ENCODE data around the gene RPTOR.

The RPTOR gene

DNA sequence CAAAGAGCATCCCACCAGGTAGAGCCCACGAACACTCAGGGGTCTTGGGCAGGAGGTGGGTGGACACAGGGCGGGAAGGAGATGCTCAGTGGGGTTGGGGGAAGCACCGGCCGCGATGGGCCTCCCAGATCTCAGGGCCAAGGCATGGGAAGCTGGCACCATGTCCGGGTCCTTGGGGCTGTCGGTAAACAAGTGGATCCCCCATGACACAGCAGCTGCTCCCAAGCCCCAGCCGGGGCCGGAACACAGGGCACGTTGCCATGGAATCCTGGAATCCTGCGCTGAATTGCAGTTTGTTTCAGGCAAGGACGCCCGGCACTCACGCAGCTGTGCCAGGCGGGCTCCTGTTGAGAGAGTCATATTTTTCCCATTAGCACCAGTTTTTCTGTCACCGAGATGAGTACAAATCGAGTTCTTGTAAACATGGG lies 424.0 kb downstream of the RPTOR start:
- peaks cover 27% of the 10 kb centered on the region for H3K36me3 ChIP-seq (ENCODE audit: insufficient read depth, low read length)
- no peaks in the 10 kb centered on the region for H3K79me2 ChIP-seq (ENCODE audit: insufficient read depth, low read length)
- H3K27me3 ChIP-seq (ENCODE audit: insufficient read depth, low read length), result no peaks in the 10 kb centered on the region
- H3K4me3 ChIP-seq (ENCODE audit: low read depth, low read length, poor library complexity, severe bottlenecking), result no peak overlapping the region
- H3K27ac ChIP-seq (ENCODE audit: low read depth, low read length, poor library complexity, severe bottlenecking), result no peak overlapping the region
- H3K4me1 ChIP-seq (ENCODE audit: insufficient read depth, low read length, severe bottlenecking), result peaks cover 9% of the 10 kb centered on the region
- H3F3A ChIP-seq (ENCODE audit: insufficient read depth, low read length), result no peaks in the 10 kb centered on the region
- no peak overlapping the region for H3K4me2 ChIP-seq (ENCODE audit: low read length)
- no peak overlapping the region for H2AFZ ChIP-seq (ENCODE audit: low read length)
- H3K9ac ChIP-seq (ENCODE audit: low read length), result no peak overlapping the region
- no peaks in the 10 kb centered on the region for H4K20me1 ChIP-seq (ENCODE audit: insufficient read depth, low read length)
- no peaks in the 10 kb centered on the region for H3K9me2 ChIP-seq (ENCODE audit: low read depth, low read length)
- TF ChIP-seq EZH2 (IDR thresholded peaks at IDR 0.05; ENCODE audit: borderline replicate concordance, low read length) (no peak), CTCF (IDR thresholded peaks at IDR 0.05; ENCODE audit: low read length) (no peak)
- H3K9me3 ChIP-seq (ENCODE audit: low read length), result no peaks in the 10 kb centered on the region

DNA sequence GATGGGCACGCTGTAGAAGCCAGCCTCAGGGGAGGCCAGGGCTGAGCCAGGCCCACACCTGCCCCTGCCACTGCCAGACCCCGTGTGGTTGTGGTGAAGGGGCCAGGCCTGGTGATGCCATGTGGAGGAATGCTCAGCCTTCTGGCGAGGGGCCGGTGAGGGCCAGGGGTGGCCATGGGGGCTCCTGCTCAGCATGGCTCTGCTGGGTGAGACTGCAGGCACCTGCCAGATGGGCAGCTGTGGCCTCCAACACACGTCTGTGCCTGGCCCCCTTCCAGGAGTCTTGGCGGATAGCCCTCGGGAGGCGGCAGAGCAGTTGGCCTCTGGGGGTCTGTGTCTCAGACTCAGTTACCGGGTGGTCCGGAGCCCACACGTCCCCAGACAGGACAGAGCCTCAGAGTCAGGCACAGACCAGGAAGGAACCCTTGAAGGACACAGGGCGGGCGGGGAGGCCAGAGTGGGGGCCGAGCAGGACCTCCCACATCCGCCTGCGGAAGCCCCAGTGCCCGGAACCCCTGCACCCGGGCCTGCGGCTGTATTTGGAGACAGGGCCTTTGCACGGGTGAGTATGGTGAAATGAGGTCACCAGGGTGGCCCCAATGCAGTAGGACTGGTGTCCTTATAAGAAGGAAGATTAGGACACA lies 424.5 kb downstream of the RPTOR start:
- no peak overlapping the region for H3K27ac ChIP-seq (ENCODE audit: low read depth, low read length, poor library complexity, severe bottlenecking)
- no peak overlapping the region for H3K4me3 ChIP-seq (ENCODE audit: low read depth, low read length, poor library complexity, severe bottlenecking)
- peaks cover 9% of the 10 kb centered on the region for H3K4me1 ChIP-seq (ENCODE audit: insufficient read depth, low read length, severe bottlenecking)
- H3K9me3 ChIP-seq (ENCODE audit: low read length), result no peaks in the 10 kb centered on the region
- H3K79me2 ChIP-seq (ENCODE audit: insufficient read depth, low read length), result no peaks in the 10 kb centered on the region
- no peaks in the 10 kb centered on the region for H4K20me1 ChIP-seq (ENCODE audit: insufficient read depth, low read length)
- H3K9me2 ChIP-seq (ENCODE audit: low read depth, low read length), result no peaks in the 10 kb centered on the region
- H3K4me2 ChIP-seq (ENCODE audit: low read length), result no peak overlapping the region
- H3K36me3 ChIP-seq (ENCODE audit: insufficient read depth, low read length), result peaks cover 22% of the 10 kb centered on the region
- TF ChIP-seq EZH2 (IDR thresholded peaks at IDR 0.05; ENCODE audit: borderline replicate concordance, low read length) (no peak), CTCF (IDR thresholded peaks at IDR 0.05; ENCODE audit: low read length) (no peak)
- no peaks in the 10 kb centered on the region for H3K27me3 ChIP-seq (ENCODE audit: insufficient read depth, low read length)
- H2AFZ ChIP-seq (ENCODE audit: low read length), result no peak overlapping the region
- H3K9ac ChIP-seq (ENCODE audit: low read length), result no peak overlapping the region
- H3F3A ChIP-seq (ENCODE audit: insufficient read depth, low read length), result no peaks in the 10 kb centered on the region

DNA sequence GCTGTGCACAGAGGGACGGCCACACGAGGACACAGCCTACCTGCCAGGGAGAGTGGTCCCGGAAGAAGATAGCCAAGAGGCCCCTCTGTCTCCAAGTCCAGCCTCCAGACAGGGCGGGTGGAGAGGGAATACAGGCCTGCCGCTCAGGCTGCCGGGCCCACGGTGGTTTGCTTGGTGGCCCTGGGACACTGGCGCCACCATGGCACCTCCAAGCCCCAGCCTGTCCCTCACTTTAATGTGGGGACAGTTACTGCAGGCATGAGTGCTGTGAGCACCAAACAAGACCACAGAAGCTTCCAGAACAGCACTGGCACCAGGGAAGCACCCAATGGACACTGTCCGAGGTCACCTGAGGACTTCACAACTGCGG lies 425.0 kb downstream of the RPTOR start:
- no peaks in the 10 kb centered on the region for H3K79me2 ChIP-seq (ENCODE audit: insufficient read depth, low read length)
- H3K4me2 ChIP-seq (ENCODE audit: low read length), result no peak overlapping the region
- H3K9ac ChIP-seq (ENCODE audit: low read length), result no peak overlapping the region
- H3K9me3 ChIP-seq (ENCODE audit: low read length), result no peaks in the 10 kb centered on the region
- H3K4me1 ChIP-seq (ENCODE audit: insufficient read depth, low read length, severe bottlenecking), result peaks cover 9% of the 10 kb centered on the region
- H3F3A ChIP-seq (ENCODE audit: insufficient read depth, low read length), result no peaks in the 10 kb centered on the region
- no peak overlapping the region for H3K27ac ChIP-seq (ENCODE audit: low read depth, low read length, poor library complexity, severe bottlenecking)
- no peaks in the 10 kb centered on the region for H4K20me1 ChIP-seq (ENCODE audit: insufficient read depth, low read length)
- TF ChIP-seq CTCF (IDR thresholded peaks at IDR 0.05; ENCODE audit: low read length), result no peak
- H3K4me3 ChIP-seq (ENCODE audit: low read depth, low read length, poor library complexity, severe bottlenecking), result no peak overlapping the region
- H3K27me3 ChIP-seq (ENCODE audit: insufficient read depth, low read length), result no peaks in the 10 kb centered on the region
- no peaks in the 10 kb centered on the region for H3K9me2 ChIP-seq (ENCODE audit: low read depth, low read length)
- H3K36me3 ChIP-seq (ENCODE audit: insufficient read depth, low read length), result peaks cover 17% of the 10 kb centered on the region
- H2AFZ ChIP-seq (ENCODE audit: low read length), result no peak overlapping the region

All from OCI-LY1 (cell line).